HepG2 (cell line): Measurements from ENCODE around the gene SLC16A3. TPM values are rescaled to one million over a fixed set of nuclear protein-coding genes. Genes with fewer than 3 reads are reported as not detected.

Experiments
- ARNT2 ChIP-seq: sonication (generic); formaldehyde crosslinking; IDR thresholded peaks from 2 replicates; pipeline ENCODE4 v1.8.0; 2022; ENCODE audit warnings: mild to moderate bottlenecking, low read depth, missing genetic modification reagents, moderate library complexity
- FIP1L1 ChIP-seq: fragments of 200-400 bp; formaldehyde crosslinking; IDR thresholded peaks from 2 replicates; pipeline ENCODE4 v1.6.1; 2018; ENCODE audit warnings: low read depth, mild to moderate bottlenecking, low read length, moderate library complexity, borderline replicate concordance; ENCODE audit not compliant: insufficient read depth
- HOXD1 ChIP-seq: sonication (generic); formaldehyde crosslinking; IDR thresholded peaks from 2 replicates; pipeline ENCODE4 v1.5.0; 2020; ENCODE audit warnings: missing genetic modification reagents
- IKZF5 ChIP-seq: IDR thresholded peaks from 2 replicates; pipeline ENCODE4 v1.6.1; 2018; ENCODE audit warnings: missing genetic modification reagents, mild to moderate bottlenecking, missing compliant biosample characterization
- KDM4B ChIP-seq: sonication (generic); formaldehyde crosslinking; IDR thresholded peaks from 2 replicates; pipeline ENCODE4 v1.4.0; 2020; ENCODE audit warnings: missing genetic modification reagents
- NFRKB ChIP-seq: fragments of 450-650 bp; IDR thresholded peaks from 2 replicates; pipeline ENCODE4 v1.6.1; 2017
- PRDM4 ChIP-seq: sonication (generic); formaldehyde crosslinking; IDR thresholded peaks from 2 replicates; pipeline ENCODE4 v1.9.0; 2021; ENCODE audit warnings: missing genetic modification reagents, borderline replicate concordance
- ZFX ChIP-seq: sonication (generic); formaldehyde crosslinking; IDR thresholded peaks from 2 replicates; pipeline ENCODE4 v1.4.0; 2020; ENCODE audit warnings: mild to moderate bottlenecking, low read depth, missing genetic modification reagents, moderate library complexity
- ZNF276 ChIP-seq: sonication (generic); formaldehyde crosslinking; IDR thresholded peaks from 2 replicates; pipeline ENCODE4 v1.4.0; 2020; ENCODE audit warnings: mild to moderate bottlenecking, low read depth, missing genetic modification reagents
- ZNF468 ChIP-seq: sonication (generic); formaldehyde crosslinking; IDR thresholded peaks from 2 replicates; pipeline ENCODE4 v1.8.0; 2022; ENCODE audit warnings: mild to moderate bottlenecking, moderate library complexity, missing genetic modification reagents
- ZNF562 ChIP-seq: sonication (generic); formaldehyde crosslinking; IDR thresholded peaks from 2 replicates; pipeline ENCODE4 v1.8.0; 2022; ENCODE audit warnings: missing genetic modification reagents, borderline replicate concordance
- ZSCAN25 ChIP-seq: sonication (generic); formaldehyde crosslinking; IDR thresholded peaks from 2 replicates; pipeline ENCODE4 v1.8.0; 2022; ENCODE audit warnings: mild to moderate bottlenecking, missing genetic modification reagents
- polyA plus RNA-seq, 8 experiments: library from polyadenylated mRNA; depleted of rRNA in 3 of 8; stranded (reverse) in 7 of 8; unstranded in 1 of 8; fragments of >200 nt; fragmentation: Illumina TruSeq in 4 of 8; extraction: Trizol in 4 of 8; gene quantifications; 2 replicates each; pipeline versions ENCODE4 v1.2.1 to v1.2.3, GENCODE V29; 2011 to 2016; ENCODE audit warnings: low read depth in 4 of 8, missing spikeins in 1 of 8, mixed read lengths in 1 of 8; ENCODE audit not compliant: insufficient read depth in 1 of 8
- total RNA-seq, 5 experiments: library from RNA; depleted of rRNA; stranded (reverse); fragments of >200 nt; fragmentation: Illumina TruSeq; extraction: Trizol; gene quantifications; 2 replicates each; pipeline ENCODE4 v1.2.3, GENCODE V29; 2016; ENCODE audit warnings: low read depth in 1 of 5
- TF ChIP-seq, protein P1 (sequence below), 2 experiments: sonication (generic) in 1 of 2; formaldehyde crosslinking in 1 of 2; IDR thresholded peaks; 2 replicates each; pipeline versions ENCODE4 v1.4.0 to v1.6.1; 2016 to 2020; ENCODE audit warnings: borderline replicate concordance in 1 of 2, low read depth in 1 of 2, mild to moderate bottlenecking in 1 of 2, missing genetic modification reagents in 1 of 2

The SLC16A3 gene
- total and polyA plus RNA-seq, 2 of the 13 experiments (the other 11 are each of a cell fraction or from before 2014, with no cell fraction given): 242 to 349 TPM

- TF ChIP-seq PRDM4 (CRISPR knock-in tag) (no peak), IKZF5 (CRISPR knock-in tag) (peak; percentile 54), KDM4B (CRISPR knock-in tag) (no peak), ARNT2 (CRISPR knock-in tag) (peak; percentile 78), ZNF276 (CRISPR knock-in tag) (no peak; the same call in none of the 2 replicates), ZNF562 (CRISPR knock-in tag) (no peak), ZNF468 (CRISPR knock-in tag) (peak; percentile 18; the same call in 1 of the 2 replicates), ZFX (CRISPR knock-in tag) (peak; percentile 95), FIP1L1 (peak; percentile 84; the same call in 1 of the 2 replicates), NFRKB (no peak), HOXD1 (no peak), ZSCAN25 (CRISPR knock-in tag) (peak; percentile 77; the same call in 1 of the 2 replicates)
- TF ChIP-seq, protein P1, sequence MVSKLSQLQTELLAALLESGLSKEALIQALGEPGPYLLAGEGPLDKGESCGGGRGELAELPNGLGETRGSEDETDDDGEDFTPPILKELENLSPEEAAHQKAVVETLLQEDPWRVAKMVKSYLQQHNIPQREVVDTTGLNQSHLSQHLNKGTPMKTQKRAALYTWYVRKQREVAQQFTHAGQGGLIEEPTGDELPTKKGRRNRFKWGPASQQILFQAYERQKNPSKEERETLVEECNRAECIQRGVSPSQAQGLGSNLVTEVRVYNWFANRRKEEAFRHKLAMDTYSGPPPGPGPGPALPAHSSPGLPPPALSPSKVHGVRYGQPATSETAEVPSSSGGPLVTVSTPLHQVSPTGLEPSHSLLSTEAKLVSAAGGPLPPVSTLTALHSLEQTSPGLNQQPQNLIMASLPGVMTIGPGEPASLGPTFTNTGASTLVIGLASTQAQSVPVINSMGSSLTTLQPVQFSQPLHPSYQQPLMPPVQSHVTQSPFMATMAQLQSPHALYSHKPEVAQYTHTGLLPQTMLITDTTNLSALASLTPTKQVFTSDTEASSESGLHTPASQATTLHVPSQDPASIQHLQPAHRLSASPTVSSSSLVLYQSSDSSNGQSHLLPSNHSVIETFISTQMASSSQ (IDR thresholded peaks at IDR 0.05; ENCODE audit: low read depth): no peak
- TF ChIP-seq, protein P1 (CRISPR knock-in tag; IDR thresholded peaks at IDR 0.05; ENCODE audit: borderline replicate concordance): peak; percentile 16; the same call in 1 of the 2 replicates
These were observed 11.2 kb downstream of the SLC16A3 start (continued) for GRCh38 chr17:82239926-82240505.
